Neuronal stem cell (in vitro differentiated cells): Measurements from ENCODE around the gene CD151.

ENCODE experiments used
- DNase-seq: peaks from one replicate; pipeline ENCODE4 v3.0.0-alpha.2; 2013; ENCODE audit warnings: low spot score
- H2AFZ ChIP-seq: one replicate; pipeline ENCODE4 v1.6.1; 2013; ENCODE audit warnings: mild to moderate bottlenecking, low read length, inconsistent platforms
- H2AK5ac ChIP-seq: 2 replicates; pipeline ENCODE4 v1.6.1; 2013; ENCODE audit warnings: low read depth, mild to moderate bottlenecking, inconsistent platforms, low read length, moderate library complexity, mixed read lengths
- H2BK120ac ChIP-seq: 2 replicates; pipeline ENCODE4 v1.6.1; 2013; ENCODE audit warnings: low read depth, mild to moderate bottlenecking, inconsistent platforms, low read length, moderate library complexity, mixed read lengths
- H2BK12ac ChIP-seq: one replicate; pipeline ENCODE4 v1.6.1; 2013; ENCODE audit warnings: low read length, inconsistent platforms
- H2BK15ac ChIP-seq: 2 replicates; pipeline ENCODE4 v1.6.1; 2013; ENCODE audit warnings: mild to moderate bottlenecking, low read length, inconsistent platforms, mixed read lengths
- H2BK5ac ChIP-seq: one replicate; pipeline ENCODE4 v1.6.1; 2013; ENCODE audit warnings: inconsistent platforms, mild to moderate bottlenecking, low read length, moderate library complexity
- H3K14ac ChIP-seq: one replicate; pipeline ENCODE4 v1.6.1; 2013; ENCODE audit warnings: low read length, inconsistent platforms
- H3K18ac ChIP-seq: 2 replicates; pipeline ENCODE4 v1.6.1; 2013; ENCODE audit warnings: low read length, inconsistent platforms
- H3K23ac ChIP-seq: 2 replicates; pipeline ENCODE4 v1.6.1; 2013; ENCODE audit warnings: low read depth, mild to moderate bottlenecking, mixed read lengths, low read length, inconsistent platforms; ENCODE audit not compliant: poor library complexity
- H3K27ac ChIP-seq: replicated peaks from 3 replicates; pipeline ENCODE4 v1.5.1; 2013; ENCODE audit warnings: low read length, inconsistent platforms
- H3K27me3 ChIP-seq, 3 experiments: 2 replicates each; pipeline ENCODE4 v1.6.1; 2013; ENCODE audit warnings: low read length in 3 of 3, mild to moderate bottlenecking in 2 of 3, inconsistent platforms in 1 of 3, low read depth in 1 of 3, mixed read lengths in 1 of 3, moderate library complexity in 1 of 3; ENCODE audit not compliant: control insufficient read depth in 3 of 3, insufficient read depth in 3 of 3
- H3K36me3 ChIP-seq, 2 donors: replicated peaks in 1 of 2; 2 replicates each; pipeline ENCODE4 v1.6.1; 2013; ENCODE audit warnings: low read length in 2 of 2; ENCODE audit not compliant: control insufficient read depth in 2 of 2, insufficient read depth in 2 of 2
- H3K4ac ChIP-seq: 2 replicates; pipeline ENCODE4 v1.6.1; 2013; ENCODE audit warnings: inconsistent platforms, mild to moderate bottlenecking, low read length, moderate library complexity
- H3K4me1 ChIP-seq, 2 donors: 1 replicate in 1 of 2; 2 replicates in 1 of 2; pipeline ENCODE4 v1.6.1; 2013; ENCODE audit warnings: low read length in 2 of 2, low read depth in 1 of 2; ENCODE audit not compliant: control insufficient read depth in 2 of 2, insufficient read depth in 1 of 2
- H3K4me2 ChIP-seq: one replicate; pipeline ENCODE4 v1.6.1; 2013; ENCODE audit warnings: mild to moderate bottlenecking, low read length, inconsistent platforms; ENCODE audit not compliant: insufficient read depth, poor library complexity, severe bottlenecking
- H3K4me3 ChIP-seq, 2 donors: 2 replicates each; pipeline ENCODE4 v1.5.1; 2013; ENCODE audit warnings: low read length in 2 of 2, mild to moderate bottlenecking in 2 of 2, inconsistent platforms in 1 of 2, moderate library complexity in 1 of 2
- H3K79me1 ChIP-seq: one replicate; pipeline ENCODE4 v1.6.1; 2013; ENCODE audit warnings: low read depth, mild to moderate bottlenecking, inconsistent platforms, low read length, moderate library complexity
- H3K9ac ChIP-seq: one replicate; pipeline ENCODE4 v1.6.1; 2013; ENCODE audit warnings: mild to moderate bottlenecking, low read depth, low read length, inconsistent platforms; ENCODE audit not compliant: poor library complexity
- H3K9me3 ChIP-seq, 2 donors: replicated peaks in 1 of 2; 2 replicates each; pipeline versions ENCODE3 to v1.6.1; 2013; ENCODE audit warnings: low read length in 2 of 2, mild to moderate bottlenecking in 2 of 2, inconsistent platforms in 1 of 2, low read depth in 1 of 2, mixed read lengths in 1 of 2, moderate library complexity in 1 of 2; ENCODE audit not compliant: control insufficient read depth in 2 of 2, insufficient read depth in 1 of 2
- H4K8ac ChIP-seq: one replicate; pipeline ENCODE4 v1.6.1; 2013; ENCODE audit warnings: low read depth, mild to moderate bottlenecking, inconsistent platforms, low read length, moderate library complexity
- H4K91ac ChIP-seq: one replicate; pipeline ENCODE4 v1.6.1; 2013; ENCODE audit warnings: low read length, low read depth, mild to moderate bottlenecking, inconsistent platforms; ENCODE audit not compliant: poor library complexity
- WGBS, 2 donors: extraction: QIAGEN DNeasy Blood & Tissue Kit; methylation state at CpG; one replicate each; pipeline ENCODE4 v1.1.7; 2013; ENCODE audit warnings: missing lambda C conversion rate in 2 of 2, mixed read lengths in 1 of 2; ENCODE audit not compliant: insufficient read length in 2 of 2, insufficient replicate concordance in 1 of 2; ENCODE audit errors: extremely low coverage in 2 of 2; 5-methylcytosine and 5-hydroxymethylcytosine counted together

Gene CD151

DNA sequence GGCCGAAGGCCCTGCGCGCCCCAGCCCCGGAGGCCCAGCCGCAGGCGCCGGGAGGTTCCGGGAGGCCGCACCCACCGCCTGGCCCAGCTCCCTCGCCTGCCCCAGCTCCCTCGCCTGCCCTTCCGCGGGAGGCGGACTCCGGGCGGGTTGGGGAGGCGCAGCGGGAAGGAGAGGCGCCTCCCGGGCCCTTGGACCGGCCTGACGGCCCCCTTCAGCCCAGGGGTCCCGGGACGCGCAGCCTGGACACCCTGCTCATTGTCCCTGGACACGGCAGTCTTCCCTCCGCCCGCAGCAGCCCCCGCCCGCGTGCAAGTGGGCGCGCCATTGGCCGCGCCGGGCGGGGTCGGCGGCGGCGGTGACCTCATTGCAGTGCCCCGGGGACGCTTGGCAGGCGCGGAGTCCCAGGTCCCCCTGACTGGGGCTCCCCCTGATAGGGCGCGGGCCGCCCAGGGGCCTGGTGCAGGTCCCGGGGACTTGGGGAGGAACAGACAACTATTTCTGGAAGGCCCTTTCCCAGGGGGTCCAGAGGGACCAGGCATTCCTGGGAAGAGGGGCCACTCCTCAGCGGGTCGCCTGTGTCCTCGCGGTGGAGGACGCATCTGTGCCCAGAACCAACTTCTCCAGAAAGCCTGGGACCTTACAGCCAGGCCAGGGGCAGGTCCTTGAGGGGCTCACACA is 501 bp downstream of the CD151 start:
- H3K4me1 ChIP-seq: peaks cover 44 to 47% of the 10 kb centered on the region in 2 donors
- no peak overlapping the region for H4K8ac ChIP-seq
- peaks cover 19 to 30% of the 10 kb centered on the region in 2 donors for H3K36me3 ChIP-seq
- no peak overlapping the region for H2BK12ac ChIP-seq
- H3K79me1 ChIP-seq: peaks cover 22% of the 10 kb centered on the region
- peak overlapping the region; percentile 97 for H3K18ac ChIP-seq
- H3K27me3 ChIP-seq: peaks cover 9 to 37% (median 18%) of the 10 kb centered on the region in 3 experiments
- no peak overlapping the region for H3K27ac ChIP-seq
- H3K9me3 ChIP-seq: peaks cover 0 to 3% of the 10 kb centered on the region in 2 donors
- peak overlapping the region; percentile 0 for H2AK5ac ChIP-seq
- H3K23ac ChIP-seq: peak overlapping the region; percentile 39
- H3K4me2 ChIP-seq: peak overlapping the region; percentile 77
- H3K4me3 ChIP-seq: peak overlapping the region; percentile 62 to 89
- no peak overlapping the region for H4K91ac ChIP-seq
- no peak overlapping the region for H2BK120ac ChIP-seq
- H3K4ac ChIP-seq: peak overlapping the region; percentile 12
- H3K9ac ChIP-seq: peak overlapping the region; percentile 80
- peak overlapping the region; percentile 75 for H2BK15ac ChIP-seq
- H3K14ac ChIP-seq: peak overlapping the region; percentile 56
- DNase-seq: no peak
- peak overlapping the region; percentile 89 for H2AFZ ChIP-seq
- no CpG with 5 or more reads among the region's 55 CpGs for WGBS, 2 donors
- H2BK5ac ChIP-seq: no peak overlapping the region

DNA sequence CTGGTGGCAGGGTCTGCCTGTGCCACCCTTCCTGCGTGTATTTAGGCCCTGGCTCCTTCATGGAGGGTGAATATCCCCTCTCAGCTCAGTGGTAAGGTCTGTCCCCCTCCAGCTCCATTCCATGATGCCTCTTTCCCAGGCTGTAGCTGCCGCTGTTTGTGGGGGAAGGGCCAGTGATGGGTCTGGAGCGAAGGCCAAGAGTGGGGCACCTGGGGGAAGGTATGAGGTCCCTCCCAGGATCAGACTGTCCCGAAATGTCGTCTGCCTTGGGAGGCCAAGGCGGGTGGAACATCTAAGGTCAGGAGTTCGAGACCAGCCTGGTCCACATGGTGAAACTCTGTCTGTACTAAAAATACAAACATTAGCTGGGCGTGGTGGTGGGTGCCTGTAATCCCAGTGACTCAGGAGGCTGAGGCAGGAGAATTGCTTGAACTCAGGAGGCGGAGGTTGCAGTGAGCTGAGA is 1.1 kb downstream of the CD151 start:
- no peak for DNase-seq
- peak overlapping the region; percentile 80 for H3K9ac ChIP-seq
- H3K27me3 ChIP-seq: peaks cover 9 to 31% (median 18%) of the 10 kb centered on the region in 3 experiments
- H3K4ac ChIP-seq: no peak overlapping the region
- peaks cover 0 to 3% of the 10 kb centered on the region in 2 donors for H3K9me3 ChIP-seq
- no peak overlapping the region for H3K14ac ChIP-seq
- H3K79me1 ChIP-seq: peaks cover 26% of the 10 kb centered on the region
- H2BK5ac ChIP-seq: no peak overlapping the region
- H2AFZ ChIP-seq: peak overlapping the region; percentile 89
- H2BK15ac ChIP-seq: no peak overlapping the region
- H4K91ac ChIP-seq: no peak overlapping the region
- H2BK120ac ChIP-seq: no peak overlapping the region
- peak overlapping the region; percentile 77 for H3K4me2 ChIP-seq
- H3K4me1 ChIP-seq: peaks cover 38 to 42% of the 10 kb centered on the region in 2 donors
- H3K18ac ChIP-seq: peak overlapping the region; percentile 97
- H3K27ac ChIP-seq: no peak overlapping the region
- no peak overlapping the region for H4K8ac ChIP-seq
- peak overlapping the region; percentile 0 for H2AK5ac ChIP-seq
- H3K4me3 ChIP-seq: peak overlapping the region; percentile 62 to 89
- peaks cover 26 to 36% of the 10 kb centered on the region in 2 donors for H3K36me3 ChIP-seq
- H2BK12ac ChIP-seq: no peak overlapping the region
- H3K23ac ChIP-seq: no peak overlapping the region
- no CpG with 5 or more reads among the region's 9 CpGs for WGBS, 2 donors

DNA sequence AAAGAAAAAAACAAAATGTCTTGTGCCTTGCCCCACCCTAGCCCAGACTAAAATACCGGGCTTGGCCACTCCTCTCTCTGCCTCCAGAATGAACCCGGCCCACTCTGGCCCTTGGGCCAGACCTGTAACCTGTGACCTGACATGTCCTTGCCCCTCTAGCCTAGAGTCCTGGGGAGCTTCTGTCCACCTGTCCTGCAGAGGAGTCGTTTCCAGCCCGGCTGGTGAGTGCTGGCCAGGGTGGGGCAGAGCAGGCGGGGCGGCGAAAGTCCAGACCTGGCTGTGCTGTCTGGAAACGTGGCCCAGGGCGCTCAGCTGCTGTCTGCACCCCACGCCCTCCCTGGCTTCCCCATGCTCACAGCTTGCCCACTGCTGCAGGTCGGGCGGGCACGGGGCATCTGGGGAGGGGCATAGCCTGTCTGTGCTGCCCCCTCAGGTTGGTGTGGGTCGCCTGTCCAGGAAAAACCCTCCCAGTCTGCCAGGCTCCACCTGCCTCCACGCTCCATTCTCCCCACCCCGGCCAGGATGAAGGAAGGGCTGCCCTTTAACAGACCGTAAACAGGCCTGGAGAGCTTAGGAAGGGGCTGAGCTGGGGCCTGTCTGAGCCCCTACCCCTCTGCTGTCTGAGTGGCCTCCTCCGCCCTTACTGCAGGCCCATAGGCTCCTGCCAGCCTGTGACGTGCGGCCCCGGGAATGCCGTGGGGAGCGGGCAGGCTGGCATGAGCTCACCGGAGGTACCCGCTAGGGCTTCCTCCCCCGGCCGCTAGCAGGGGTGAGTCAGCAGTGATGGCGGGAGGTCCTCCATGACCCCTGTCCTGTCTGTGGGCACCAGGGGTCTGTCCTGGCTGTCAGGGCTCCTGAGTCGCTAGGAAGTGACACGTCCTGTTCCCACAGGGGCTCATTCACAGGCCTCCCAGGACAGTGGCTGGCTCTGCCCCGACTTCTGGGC is 1.9 kb downstream of the CD151 start:
- Histone ChIP-seq H2BK12ac (no peak overlapping the region), H3K27me3 (peaks cover 9 to 23% (median 18%) of the 10 kb centered on the region in 3 experiments), H2BK15ac (peak overlapping the region; percentile 75), H3K36me3 (peaks cover 33 to 43% of the 10 kb centered on the region in 2 donors), H3K79me1 (peaks cover 26% of the 10 kb centered on the region), H3K4me3 (no peak overlapping the region), H2AK5ac (peak overlapping the region; percentile 81), H2BK5ac (no peak overlapping the region), H3K27ac (no peak overlapping the region), H3K9me3 (peaks cover 0 to 3% of the 10 kb centered on the region in 2 donors), H4K91ac (no peak overlapping the region), H3K18ac (peak overlapping the region; percentile 76), H2BK120ac (no peak overlapping the region), H3K9ac (peak overlapping the region; percentile 60), H3K4ac (no peak overlapping the region), H3K4me2 (peak overlapping the region; percentile 25), H2AFZ (no peak overlapping the region), H4K8ac (peak overlapping the region; percentile 43), H3K14ac (no peak overlapping the region), H3K4me1 (peaks cover 30 to 35% of the 10 kb centered on the region in 2 donors), H3K23ac (peak overlapping the region; percentile 85)
- no peak for DNase-seq
- no CpG with 5 or more reads among the region's 31 CpGs for WGBS, 2 donors
